ENCODE results near the gene CLSTN1.
A peak's percentile ranks its signal among the peaks of the same experiment; 100 is the strongest.

The CLSTN1 gene

GRCh38 chr1:9823943-9824701 lies at the start of gene CLSTN1:
CLSTN1 (minus strand) TSS chr1:9823965; CDS start chr1:9823733, 232 bp downstream.
- no peak for FAIRE-seq
- TF ChIP-seq POLR2A (IDR thresholded peaks at IDR 0.05; ENCODE audit: low read depth, low read length) = no peak
- peak; percentile 58 for DNase-seq (ENCODE audit: insufficient read length, low spot score)

- TF ChIP-seq POLR2A (IDR thresholded peaks at IDR 0.05; ENCODE audit: low read depth, low read length) = no peak
- FAIRE-seq (no peak), DNase-seq (ENCODE audit: insufficient read length, low spot score) (no peak)
These were observed 49.6 kb upstream of the CLSTN1 start for GRCh38 chr1:9873385-9873784.

- peak; percentile 23 for DNase-seq (ENCODE audit: insufficient read length, low spot score)
- TF ChIP-seq POLR2A (IDR thresholded peaks at IDR 0.05; ENCODE audit: low read depth, low read length) = no peak
- FAIRE-seq = no peak
These were observed 48.8 kb upstream of the CLSTN1 start for GRCh38 chr1:9872430-9873165.

GRCh38 chr1:9871707-9872425 lies 48.1 kb upstream of the CLSTN1 start:
- DNase-seq (ENCODE audit: insufficient read length, low spot score) = no peak
- no peak for TF ChIP-seq POLR2A (IDR thresholded peaks at IDR 0.05; ENCODE audit: low read depth, low read length)
- no peak for FAIRE-seq

- FAIRE-seq (no peak), DNase-seq (ENCODE audit: insufficient read length, low spot score) (no peak)
- TF ChIP-seq POLR2A (IDR thresholded peaks at IDR 0.05; ENCODE audit: low read depth, low read length) = no peak
These were observed 47.3 kb upstream of the CLSTN1 start for GRCh38 chr1:9871021-9871420.

- DNase-seq (ENCODE audit: insufficient read length, low spot score) (no peak), FAIRE-seq (no peak)
- TF ChIP-seq POLR2A (IDR thresholded peaks at IDR 0.05; ENCODE audit: low read depth, low read length) = no peak
These were observed 46.8 kb upstream of the CLSTN1 start for GRCh38 chr1:9870572-9870971.

GRCh38 chr1:9869831-9870251 lies 46.1 kb upstream of the CLSTN1 start:
- DNase-seq (ENCODE audit: insufficient read length, low spot score) (no peak), FAIRE-seq (no peak)
- TF ChIP-seq POLR2A (IDR thresholded peaks at IDR 0.05; ENCODE audit: low read depth, low read length) = no peak

- no peak for FAIRE-seq
- no peak for TF ChIP-seq POLR2A (IDR thresholded peaks at IDR 0.05; ENCODE audit: low read depth, low read length)
- no peak for DNase-seq (ENCODE audit: insufficient read length, low spot score)
These were observed 44.5 kb upstream of the CLSTN1 start for GRCh38 chr1:9868244-9868590.

- FAIRE-seq = no peak
- no peak for TF ChIP-seq POLR2A (IDR thresholded peaks at IDR 0.05; ENCODE audit: low read depth, low read length)
- peak; percentile 56 for DNase-seq (ENCODE audit: insufficient read length, low spot score)
These were observed 43.9 kb upstream of the CLSTN1 start for GRCh38 chr1:9867408-9868243.

- no peak for TF ChIP-seq POLR2A (IDR thresholded peaks at IDR 0.05; ENCODE audit: low read depth, low read length)
- DNase-seq (ENCODE audit: insufficient read length, low spot score) = no peak
- FAIRE-seq = no peak
These were observed 43.1 kb upstream of the CLSTN1 start for GRCh38 chr1:9866836-9867235.

- no peak for TF ChIP-seq POLR2A (IDR thresholded peaks at IDR 0.05; ENCODE audit: low read depth, low read length)
- FAIRE-seq (no peak), DNase-seq (ENCODE audit: insufficient read length, low spot score) (no peak)
These were observed 42.0 kb upstream of the CLSTN1 start for GRCh38 chr1:9865724-9866123.

GRCh38 chr1:9863371-9863770 lies 39.6 kb upstream of the CLSTN1 start:
- DNase-seq (ENCODE audit: insufficient read length, low spot score) = no peak
- TF ChIP-seq POLR2A (IDR thresholded peaks at IDR 0.05; ENCODE audit: low read depth, low read length) = no peak
- no peak for FAIRE-seq

GRCh38 chr1:9861360-9861759 lies 37.6 kb upstream of the CLSTN1 start:
- DNase-seq (ENCODE audit: insufficient read length, low spot score) (no peak), FAIRE-seq (no peak)
- TF ChIP-seq POLR2A (IDR thresholded peaks at IDR 0.05; ENCODE audit: low read depth, low read length) = no peak
